ENCODE results near the gene LRRC46. TPM values are rescaled to one million over a fixed set of nuclear protein-coding genes. Genes with fewer than 3 reads are reported as not detected.

Gene LRRC46
- total and polyA plus RNA-seq, 2 of the 13 experiments (the other 11 are each of a cell fraction or from before 2014, with no cell fraction given), result 0.09 TPM

- TF ChIP-seq MBD4 (IDR thresholded peaks at IDR 0.05; ENCODE audit: borderline replicate concordance, low read length) (no peak), ZNF563 (CRISPR knock-in tag; IDR thresholded peaks at IDR 0.05) (peak; percentile 12; the same call in 1 of the 2 replicates), RNF219 (CRISPR knock-in tag; IDR thresholded peaks at IDR 0.05) (no peak), DBP (CRISPR knock-in tag; IDR thresholded peaks at IDR 0.05; ENCODE audit: not compliant biosample characterization) (no peak), NCOA5 (CRISPR knock-in tag; IDR thresholded peaks at IDR 0.05) (no peak), BCLAF1 (IDR thresholded peaks at IDR 0.05) (no peak), TMF1 (CRISPR knock-in tag; IDR thresholded peaks at IDR 0.05; ENCODE audit: low read depth) (0 out of 2 replicates have a peak, but pooled peaks have one; percentile 40), HNRNPK (IDR thresholded peaks at IDR 0.05; ENCODE audit: low read depth, low read length, poor library complexity, severe bottlenecking) (peak; percentile 98), MXD1 (CRISPR knock-in tag; IDR thresholded peaks at IDR 0.05) (peak; percentile 80), HNRNPH1 (optimal IDR thresholded peaks at IDR 0.05; ENCODE audit: low read depth, low read length) (peak; percentile 72), ARNT2 (CRISPR knock-in tag; IDR thresholded peaks at IDR 0.05; ENCODE audit: low read depth) (peak; percentile 68; the same call in 1 of the 2 replicates), ZNF510 (CRISPR knock-in tag; IDR thresholded peaks at IDR 0.05; ENCODE audit: low read depth) (peak; percentile 59; the same call in 1 of the 2 replicates), ETS1 (CRISPR knock-in tag; IDR thresholded peaks at IDR 0.05) (no peak), IKZF5 (CRISPR knock-in tag; IDR thresholded peaks at IDR 0.05) (peak; percentile 83), BRCA1 (CRISPR knock-in tag; IDR thresholded peaks at IDR 0.05) (no peak)
These were observed 9.4 kb downstream of the LRRC46 start, which contains the start of gene SCRN2 (continued) for GRCh38 chr17:47840742-47841487.

All from HepG2 (cell line).